Measurements from ENCODE around the gene SLC35D1. TPM values are rescaled to one million over a fixed set of nuclear protein-coding genes. Genes with fewer than 3 reads are reported as not detected.

The SLC35D1 gene
- total and polyA plus RNA-seq, 10 of the 15 experiments (the other 5 are each of a cell fraction or from before 2014, with no cell fraction given): 2.9 to 12.4 (median 8.6) TPM

GRCh38 chr1:67077593-67077992, 23.6 kb upstream of the SLC35D1 start:
- Histone ChIP-seq H3K27ac (ENCODE audit: control insufficient read depth, insufficient read depth) (no peak overlapping the region), H3K4me1 (ENCODE audit: control insufficient read depth, insufficient read depth, low read length) (no peaks in the 10 kb centered on the region), H3K9me3 (replicated peaks; ENCODE audit: control insufficient read depth, insufficient read depth, low read length) (peaks cover under 1% of the 10 kb centered on the region; the same call in 1 of the 3 replicates), H3K4me3 (no peak overlapping the region), H3K4me2 (ENCODE audit: control insufficient read depth, insufficient read depth) (no peak overlapping the region), H3K36me3 (ENCODE audit: control insufficient read depth in 2 of 2, insufficient read depth in 2 of 2, low read length in 1 of 2) (no peaks in the 10 kb centered on the region), H3K27me3 (replicated peaks in 1 of 2; ENCODE audit: control insufficient read depth in 2 of 2, insufficient read depth in 2 of 2, low read length in 1 of 2) (no peaks in the 10 kb centered on the region), H2AFZ (ENCODE audit: control insufficient read depth, low read depth, low read length) (no peak overlapping the region), H4K20me1 (ENCODE audit: control insufficient read depth, insufficient read depth) (no peaks in the 10 kb centered on the region), H3K79me2 (ENCODE audit: control insufficient read depth, insufficient read depth, low read length) (no peaks in the 10 kb centered on the region), H3K9ac (ENCODE audit: control insufficient read depth, insufficient read depth, low read length) (no peak overlapping the region)
- DNase-seq (ENCODE audit: low read depth, low spot score) (no peak), ATAC-seq (no peak), FAIRE-seq (no peak)
- ChIA-PET POLR2A (no interaction called here), CTCF (no interaction called here), RAD21 (ENCODE audit: unreplicated experiment) (no interaction called here), SMC1A (ENCODE audit: uncharacterized antibody, unreplicated experiment) (no interaction called here)
- no peak for TF ChIP-seq CREM (IDR thresholded peaks at IDR 0.05; ENCODE audit: low read depth)
- no peak for TF ChIP-seq RAD21 (IDR thresholded peaks at IDR 0.05; ENCODE audit: insufficient read depth, low read depth, low read length)
- no peak for TF ChIP-seq FOXM1 (IDR thresholded peaks at IDR 0.05; ENCODE audit: low read depth, low read length)
- no peak for TF ChIP-seq ZNF217 (IDR thresholded peaks at IDR 0.05)
- TF ChIP-seq, protein P1, sequence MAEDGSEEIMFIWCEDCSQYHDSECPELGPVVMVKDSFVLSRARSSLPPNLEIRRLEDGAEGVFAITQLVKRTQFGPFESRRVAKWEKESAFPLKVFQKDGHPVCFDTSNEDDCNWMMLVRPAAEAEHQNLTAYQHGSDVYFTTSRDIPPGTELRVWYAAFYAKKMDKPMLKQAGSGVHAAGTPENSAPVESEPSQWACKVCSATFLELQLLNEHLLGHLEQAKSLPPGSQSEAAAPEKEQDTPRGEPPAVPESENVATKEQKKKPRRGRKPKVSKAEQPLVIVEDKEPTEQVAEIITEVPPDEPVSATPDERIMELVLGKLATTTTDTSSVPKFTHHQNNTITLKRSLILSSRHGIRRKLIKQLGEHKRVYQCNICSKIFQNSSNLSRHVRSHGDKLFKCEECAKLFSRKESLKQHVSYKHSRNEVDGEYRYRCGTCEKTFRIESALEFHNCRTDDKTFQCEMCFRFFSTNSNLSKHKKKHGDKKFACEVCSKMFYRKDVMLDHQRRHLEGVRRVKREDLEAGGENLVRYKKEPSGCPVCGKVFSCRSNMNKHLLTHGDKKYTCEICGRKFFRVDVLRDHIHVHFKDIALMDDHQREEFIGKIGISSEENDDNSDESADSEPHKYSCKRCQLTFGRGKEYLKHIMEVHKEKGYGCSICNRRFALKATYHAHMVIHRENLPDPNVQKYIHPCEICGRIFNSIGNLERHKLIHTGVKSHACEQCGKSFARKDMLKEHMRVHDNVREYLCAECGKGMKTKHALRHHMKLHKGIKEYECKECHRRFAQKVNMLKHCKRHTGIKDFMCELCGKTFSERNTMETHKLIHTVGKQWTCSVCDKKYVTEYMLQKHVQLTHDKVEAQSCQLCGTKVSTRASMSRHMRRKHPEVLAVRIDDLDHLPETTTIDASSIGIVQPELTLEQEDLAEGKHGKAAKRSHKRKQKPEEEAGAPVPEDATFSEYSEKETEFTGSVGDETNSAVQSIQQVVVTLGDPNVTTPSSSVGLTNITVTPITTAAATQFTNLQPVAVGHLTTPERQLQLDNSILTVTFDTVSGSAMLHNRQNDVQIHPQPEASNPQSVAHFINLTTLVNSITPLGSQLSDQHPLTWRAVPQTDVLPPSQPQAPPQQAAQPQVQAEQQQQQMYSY (CRISPR knock-in tag; IDR thresholded peaks at IDR 0.05): no peak
- in situ Hi-C loops (cut with MboI): no loop called here
- intact Hi-C loops (cut with micrococcal nuclease; ENCODE audit: unreplicated experiment): no loop called here
- no TSS peak for BruUV-seq (replicated peaks)
- WGBS (ENCODE audit: insufficient coverage, insufficient replicate concordance, low lambda C conversion rate, missing lambda C conversion rate): 100% methylated on average over 1 of the region's 1 CpG
